Fibroblast of mammary gland (primary cell): ENCODE measurements around the gene RBM17.

Experiments used
- DNase-seq: peaks from one replicate; pipeline ENCODE4 v3.0.0-alpha.2; 2010; ENCODE audit warnings: low read depth
- H3K4me3 ChIP-seq: 2 replicates; pipeline ENCODE4 v1.5.1; 2011; ENCODE audit warnings: low read depth, mild to moderate bottlenecking, low read length, moderate library complexity; ENCODE audit not compliant: control insufficient read depth
- TF ChIP-seq, protein P1 (sequence below): conservative IDR thresholded peaks from 2 replicates; pipeline ENCODE4 v1.5.1; 2011; ENCODE audit warnings: low read depth, low read length, inconsistent platforms; ENCODE audit not compliant: control insufficient read depth, insufficient read depth

Gene RBM17

DNA sequence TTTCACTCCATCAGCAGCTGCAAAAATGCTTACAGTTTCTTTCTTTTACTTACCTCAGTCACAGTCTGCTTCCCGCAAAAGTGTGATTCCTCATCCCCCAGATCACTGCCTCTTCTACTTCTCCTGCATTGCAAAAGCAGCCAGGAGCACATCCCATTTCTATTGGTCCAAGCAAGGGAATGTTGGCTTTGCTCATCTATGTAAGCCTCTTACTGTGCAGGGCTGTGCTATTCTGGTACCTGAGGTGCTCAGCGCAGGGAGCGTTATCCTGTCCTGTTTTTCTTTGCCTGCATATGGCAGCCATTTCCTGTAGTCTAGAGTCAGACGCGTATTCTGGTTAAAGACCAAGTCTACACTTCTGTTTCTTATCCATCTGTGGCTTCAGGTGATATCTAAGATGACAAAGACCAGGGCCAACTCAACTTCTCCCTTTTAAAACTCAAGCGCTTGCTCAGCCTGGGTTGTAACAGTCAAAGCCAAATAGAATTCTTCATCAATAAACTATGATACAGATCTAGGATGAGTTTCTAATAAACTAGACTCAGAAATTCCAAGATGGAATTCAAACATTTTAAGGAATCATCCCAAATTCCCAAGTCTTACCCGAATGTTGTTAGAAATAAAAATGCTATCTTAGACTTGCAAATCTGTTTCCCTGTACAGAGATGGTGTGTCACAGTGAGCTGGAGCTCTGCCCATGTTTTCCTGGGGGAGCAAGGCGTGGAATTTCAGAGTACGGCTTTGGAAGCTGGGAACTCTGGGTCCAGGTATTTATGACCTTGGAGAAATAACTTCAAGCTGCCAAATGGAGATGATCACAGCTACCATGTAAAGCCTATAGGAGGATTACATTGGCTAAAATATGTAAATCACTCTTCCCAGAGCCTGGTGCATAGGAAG lies 6.1 kb upstream of the RBM17 start:
- no peak for DNase-seq
- H3K4me3 ChIP-seq = no peak overlapping the region
- TF ChIP-seq, protein P1, sequence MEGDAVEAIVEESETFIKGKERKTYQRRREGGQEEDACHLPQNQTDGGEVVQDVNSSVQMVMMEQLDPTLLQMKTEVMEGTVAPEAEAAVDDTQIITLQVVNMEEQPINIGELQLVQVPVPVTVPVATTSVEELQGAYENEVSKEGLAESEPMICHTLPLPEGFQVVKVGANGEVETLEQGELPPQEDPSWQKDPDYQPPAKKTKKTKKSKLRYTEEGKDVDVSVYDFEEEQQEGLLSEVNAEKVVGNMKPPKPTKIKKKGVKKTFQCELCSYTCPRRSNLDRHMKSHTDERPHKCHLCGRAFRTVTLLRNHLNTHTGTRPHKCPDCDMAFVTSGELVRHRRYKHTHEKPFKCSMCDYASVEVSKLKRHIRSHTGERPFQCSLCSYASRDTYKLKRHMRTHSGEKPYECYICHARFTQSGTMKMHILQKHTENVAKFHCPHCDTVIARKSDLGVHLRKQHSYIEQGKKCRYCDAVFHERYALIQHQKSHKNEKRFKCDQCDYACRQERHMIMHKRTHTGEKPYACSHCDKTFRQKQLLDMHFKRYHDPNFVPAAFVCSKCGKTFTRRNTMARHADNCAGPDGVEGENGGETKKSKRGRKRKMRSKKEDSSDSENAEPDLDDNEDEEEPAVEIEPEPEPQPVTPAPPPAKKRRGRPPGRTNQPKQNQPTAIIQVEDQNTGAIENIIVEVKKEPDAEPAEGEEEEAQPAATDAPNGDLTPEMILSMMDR = no peak

DNA sequence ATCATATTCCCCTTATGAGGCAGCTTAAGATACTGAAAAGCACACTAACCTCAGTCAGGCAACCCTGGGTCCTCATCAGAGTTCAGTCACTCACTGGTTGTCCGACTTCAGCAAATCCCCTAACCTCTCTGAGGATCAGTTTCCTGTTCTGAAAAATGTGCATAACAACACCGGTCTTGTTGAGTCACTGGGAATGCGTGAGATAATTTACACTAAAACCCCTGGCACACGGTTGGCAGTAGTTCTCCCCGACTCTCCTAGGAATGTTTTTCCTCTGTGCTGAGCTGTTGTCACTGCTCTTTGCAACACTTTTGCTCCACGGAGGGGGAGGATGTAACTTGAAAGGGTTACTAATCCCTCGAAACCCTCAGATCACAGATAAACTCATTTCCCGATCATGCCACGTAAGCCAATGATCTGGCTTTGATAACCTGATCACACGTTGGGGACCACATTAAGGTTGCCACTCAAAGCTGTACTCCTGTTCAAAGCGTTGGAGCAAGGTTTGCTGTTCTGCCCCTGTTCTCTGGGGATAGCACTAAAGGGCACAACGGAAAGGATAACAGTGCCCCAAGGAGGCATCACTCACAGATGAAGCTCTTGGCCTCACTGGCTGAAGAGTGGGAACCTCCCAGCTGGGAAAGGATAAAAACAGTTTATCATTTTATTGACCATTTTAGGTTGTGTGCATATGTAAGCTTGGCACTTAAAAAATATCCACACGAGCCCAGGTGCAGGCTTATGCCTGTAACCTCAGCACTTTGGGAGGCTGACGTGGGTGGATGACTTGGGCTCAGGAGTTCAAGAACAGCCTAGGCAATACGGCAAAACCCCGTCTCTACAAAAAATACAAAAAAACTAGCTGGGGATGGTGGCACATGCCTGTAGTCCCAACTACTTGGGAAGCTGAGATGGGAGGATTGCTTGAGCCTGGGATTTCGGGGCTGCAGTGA lies 5.0 kb upstream of the RBM17 start:
- peak; percentile 33 for DNase-seq
- H3K4me3 ChIP-seq = no peak overlapping the region
- TF ChIP-seq, protein P1 = no peak

DNA sequence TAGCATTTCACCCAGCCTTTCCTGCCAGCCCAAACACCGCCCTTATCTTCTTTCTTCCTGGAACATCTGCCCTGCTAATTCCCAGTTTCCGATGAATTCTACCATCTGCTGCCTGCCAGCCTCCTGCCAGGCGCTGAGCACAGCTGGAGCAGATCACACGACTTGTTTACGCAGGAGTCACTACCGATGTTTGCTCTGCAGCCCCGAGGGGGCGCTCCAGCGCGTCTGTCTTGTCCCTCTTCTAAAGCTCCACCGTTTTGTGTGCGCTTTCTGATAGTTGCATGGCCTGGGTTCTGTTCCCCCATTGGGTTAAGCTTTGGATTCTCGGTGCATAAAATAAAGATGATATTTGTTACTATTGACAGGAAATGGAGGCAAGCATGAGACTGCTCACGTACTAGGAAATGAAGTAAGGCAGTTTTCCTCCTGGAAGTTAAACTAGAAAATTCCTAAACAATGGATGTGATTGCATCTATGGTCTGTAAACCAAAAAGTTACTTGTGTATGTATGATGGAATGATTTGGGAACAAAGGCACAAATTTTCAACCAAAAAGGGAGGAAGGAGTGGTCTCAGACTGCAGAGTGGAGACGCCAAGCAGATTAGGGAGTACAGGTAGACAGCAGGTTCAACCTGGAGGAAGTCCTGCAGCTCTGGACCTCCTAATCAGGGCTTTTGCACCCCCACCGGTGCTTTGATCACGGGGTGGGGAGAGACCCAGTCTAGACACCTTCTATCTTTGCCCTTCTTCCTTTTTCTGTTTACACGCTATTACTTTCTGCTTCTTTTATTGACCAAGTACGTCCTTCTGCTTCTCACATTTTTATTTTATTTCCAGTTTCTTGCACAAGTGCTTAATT lies 2.2 kb upstream of the RBM17 start:
- no peak overlapping the region for H3K4me3 ChIP-seq
- peak; percentile 91 for DNase-seq
- TF ChIP-seq, protein P1 = peak; percentile 97

DNA sequence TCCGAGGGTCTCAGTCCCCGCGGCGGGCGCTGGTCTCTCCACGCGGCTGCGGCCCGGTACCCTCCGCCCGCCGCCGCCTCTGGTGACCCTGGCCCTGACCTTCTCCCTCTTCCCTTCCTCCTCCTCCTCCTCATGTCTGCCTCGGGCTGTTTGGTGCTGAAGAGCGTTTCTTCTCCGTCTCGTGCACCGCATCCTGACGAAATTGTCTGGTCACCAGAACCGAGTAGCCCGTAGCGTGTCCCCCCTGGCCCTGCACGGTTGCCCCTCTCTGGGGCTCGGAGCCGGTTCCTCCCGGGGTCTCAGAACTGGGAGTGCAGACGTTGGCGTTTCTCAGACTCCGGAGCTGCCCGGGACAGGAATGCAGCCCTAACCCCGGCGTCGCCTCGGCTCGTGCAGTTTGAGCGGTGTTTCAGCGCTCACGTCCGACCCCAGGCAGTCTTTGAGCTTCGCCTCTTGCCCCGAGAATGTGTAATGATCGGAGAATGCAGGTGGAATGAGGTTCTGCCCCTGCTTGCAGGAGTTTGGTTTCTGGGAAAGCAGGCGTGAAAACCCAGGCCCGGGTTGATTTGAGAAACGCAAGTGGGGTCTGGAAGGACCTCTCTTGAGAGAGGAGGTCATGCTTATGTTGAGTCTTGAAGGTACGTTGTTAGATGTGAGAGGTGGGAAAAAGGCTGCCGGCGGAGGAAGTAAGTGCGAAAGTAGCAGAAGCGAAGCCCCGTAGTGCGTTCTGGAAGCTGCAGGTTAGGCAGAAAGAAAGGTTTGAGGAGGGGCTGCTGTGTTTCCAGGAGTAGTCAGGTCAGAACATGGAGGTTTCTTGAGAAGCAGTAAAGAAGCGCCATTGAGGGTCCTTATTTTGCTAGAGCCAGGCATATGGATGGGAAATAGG lies 743 bp downstream of the RBM17 start:
- TF ChIP-seq, protein P1 = no peak
- peak overlapping the region; percentile 92 for H3K4me3 ChIP-seq
- DNase-seq = no peak

DNA sequence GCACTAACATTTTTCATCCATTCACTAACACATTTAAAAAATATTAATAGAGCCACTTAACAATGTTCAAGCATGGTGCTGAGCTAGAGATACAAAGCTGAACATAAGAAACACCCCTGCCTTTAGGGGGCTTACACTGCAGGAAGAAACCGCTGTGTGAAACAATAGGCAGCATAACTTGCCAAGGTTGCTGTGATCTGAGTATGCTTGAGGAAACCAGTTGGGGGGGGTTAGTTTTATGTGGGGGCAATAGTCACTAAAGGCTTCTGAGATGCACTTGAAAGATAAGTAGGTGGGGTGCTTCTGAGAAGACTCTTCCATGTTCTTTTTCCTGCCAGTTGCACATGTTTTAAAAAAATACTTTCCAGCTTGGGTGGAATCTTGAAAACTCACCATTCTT lies 2.8 kb downstream of the RBM17 start:
- no peak for DNase-seq
- H3K4me3 ChIP-seq = no peak overlapping the region
- TF ChIP-seq, protein P1 = no peak
